Medulla oblongata (tissue), 1 donor: Measurements from ENCODE around the gene CCNYL1.
"Not testable (repeated sequence)": the region's sequence is repeated elsewhere in the genome, so short reads cannot be mapped to it uniquely, and the experiment has no call there.

Experiments
- DNase-seq: peaks from one replicate; pipeline ENCODE4 v3.0.0-alpha.2; 2015; ENCODE audit errors: extremely low spot score

Gene CCNYL1

DNA sequence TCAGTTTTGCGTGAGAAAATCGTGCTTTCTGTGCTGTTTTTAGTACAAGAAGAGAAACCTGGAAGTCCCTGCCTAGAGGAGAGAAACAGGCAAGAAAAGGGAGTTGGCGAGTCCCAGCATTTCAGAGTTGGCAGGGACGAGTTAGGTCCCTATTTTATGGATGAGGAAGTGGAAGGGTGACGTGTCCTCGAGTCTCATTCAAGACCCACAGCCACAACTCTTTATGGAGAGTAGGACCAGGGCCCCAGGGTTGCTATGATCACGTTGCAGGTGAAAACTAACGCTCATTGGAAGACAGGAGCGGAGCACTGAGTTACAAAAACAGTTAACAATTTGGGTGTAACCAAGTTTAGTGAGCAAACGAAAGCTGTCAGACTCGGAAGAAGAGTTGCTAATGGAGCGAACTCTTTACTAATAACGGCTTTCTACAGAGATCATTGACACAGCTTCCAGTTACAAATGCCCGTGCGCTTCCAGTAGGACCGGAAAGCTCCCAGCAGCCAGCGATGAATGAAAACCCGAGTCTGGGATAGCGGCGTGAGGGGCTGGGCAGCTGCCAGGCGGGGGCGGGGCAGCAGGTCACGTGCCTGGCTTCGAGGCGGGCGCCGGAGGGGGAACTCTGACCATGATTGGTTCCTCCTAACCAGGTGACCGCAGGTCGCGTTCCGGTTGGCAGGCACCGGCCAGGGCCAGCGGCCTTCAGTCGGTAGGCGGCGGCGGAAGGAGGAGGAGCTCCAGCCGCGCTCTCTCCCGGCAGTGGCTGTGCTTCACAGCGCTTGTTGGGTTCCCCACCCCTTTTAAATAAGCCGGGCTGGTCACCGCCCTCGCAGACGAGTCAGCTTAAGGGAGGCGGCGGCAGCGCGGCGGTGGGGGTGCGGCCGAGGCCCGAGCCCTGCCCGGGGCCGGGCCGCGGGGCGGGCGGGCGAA, at the start of gene CCNYL1:
TSS of gene CCNYL1 (plus strand) at position 827 of the 927 bp plus-strand sequence. CDS start 257 bp downstream, outside the sequence.
- DNase-seq = peak; percentile 98

DNA sequence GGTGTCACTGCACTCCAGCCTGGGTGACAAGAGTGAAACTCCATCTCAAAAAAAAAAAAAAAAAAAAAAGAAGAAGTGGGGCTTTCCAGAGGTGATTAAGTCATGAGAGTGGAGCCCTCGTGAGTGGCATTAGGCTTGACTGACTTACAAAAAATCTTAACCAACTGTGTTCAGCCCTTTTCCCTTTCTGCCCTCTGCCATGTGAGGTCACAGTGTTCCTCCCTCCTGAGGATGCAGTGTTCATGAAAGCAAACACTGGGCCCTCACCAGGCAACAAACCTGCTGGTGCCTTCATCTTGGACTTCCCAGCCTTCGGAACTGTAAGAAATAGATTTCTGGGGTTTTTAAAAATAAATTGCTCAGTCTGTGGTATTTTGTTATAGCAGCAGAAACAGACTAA, 49.2 kb upstream of the CCNYL1 start:
- no peak for DNase-seq

DNA sequence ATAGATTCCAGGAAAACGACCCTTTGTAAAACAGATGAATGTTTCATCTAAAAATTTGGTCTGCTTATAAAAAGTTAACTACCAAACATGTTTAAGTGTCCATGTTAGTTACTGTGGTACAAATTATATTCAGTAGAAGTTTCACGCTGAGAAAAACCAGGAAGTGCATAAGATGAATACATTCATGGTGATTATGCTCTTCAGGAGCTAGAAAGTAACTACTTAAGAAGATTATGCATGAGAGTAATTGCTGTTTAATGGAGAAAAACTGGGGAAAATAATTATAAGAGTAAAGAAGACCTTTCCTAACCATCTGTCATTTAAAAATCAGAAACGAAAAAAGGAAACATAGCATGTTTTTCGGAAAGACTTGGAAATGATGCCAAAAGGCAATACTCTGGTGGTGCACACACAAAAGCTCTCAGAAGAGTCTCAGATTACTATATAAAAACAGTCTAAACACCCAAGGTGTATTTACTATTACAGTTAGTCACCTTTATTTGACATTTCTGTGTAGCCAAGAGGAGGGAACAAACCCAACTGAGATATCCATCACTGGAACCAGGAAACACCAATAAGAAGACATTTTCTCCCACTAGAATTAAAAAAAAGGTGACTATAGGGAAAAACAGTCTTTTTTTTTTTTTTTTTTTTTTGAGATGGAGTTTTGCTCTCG, 47.4 kb upstream of the CCNYL1 start:
- no peak for DNase-seq

DNA sequence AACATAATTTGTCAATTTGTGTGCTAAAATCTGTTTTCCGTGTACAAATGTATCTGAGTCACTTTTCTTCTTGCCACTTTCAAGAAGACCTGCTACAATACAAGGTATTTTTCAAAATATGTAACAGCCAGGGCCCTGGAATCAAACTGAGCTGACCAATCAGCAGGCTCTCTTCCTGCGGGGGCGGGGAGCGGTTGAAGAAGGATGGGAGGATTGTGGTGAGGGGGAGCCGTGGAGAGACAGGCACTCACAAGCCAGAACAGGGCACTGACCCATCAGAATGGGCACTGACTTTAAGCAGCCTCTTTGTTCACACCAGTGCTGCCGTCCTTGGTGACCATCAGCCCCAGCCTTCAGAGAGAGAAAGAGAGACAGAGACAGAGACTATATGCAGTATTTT, 40.6 kb upstream of the CCNYL1 start:
- no peak for DNase-seq

DNA sequence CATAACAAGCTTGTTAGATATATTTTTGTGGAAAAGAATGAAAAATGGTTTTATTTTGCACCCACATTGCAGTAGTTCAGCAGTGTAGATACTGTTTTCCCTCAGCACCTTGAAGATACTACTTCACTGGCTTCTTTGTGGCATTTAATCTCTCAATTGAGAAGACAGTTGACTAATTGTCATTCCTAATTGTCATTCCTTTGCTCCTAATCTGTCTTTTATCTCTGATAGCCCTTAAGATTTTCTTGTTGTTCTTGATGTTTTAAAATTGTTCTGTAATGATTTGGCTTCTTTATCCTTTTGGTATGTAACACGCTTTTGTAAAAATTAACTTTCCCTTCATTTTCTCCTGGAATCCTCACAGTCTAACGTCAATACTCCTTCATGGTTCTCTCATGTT, 38.0 kb upstream of the CCNYL1 start:
- no peak for DNase-seq

DNA sequence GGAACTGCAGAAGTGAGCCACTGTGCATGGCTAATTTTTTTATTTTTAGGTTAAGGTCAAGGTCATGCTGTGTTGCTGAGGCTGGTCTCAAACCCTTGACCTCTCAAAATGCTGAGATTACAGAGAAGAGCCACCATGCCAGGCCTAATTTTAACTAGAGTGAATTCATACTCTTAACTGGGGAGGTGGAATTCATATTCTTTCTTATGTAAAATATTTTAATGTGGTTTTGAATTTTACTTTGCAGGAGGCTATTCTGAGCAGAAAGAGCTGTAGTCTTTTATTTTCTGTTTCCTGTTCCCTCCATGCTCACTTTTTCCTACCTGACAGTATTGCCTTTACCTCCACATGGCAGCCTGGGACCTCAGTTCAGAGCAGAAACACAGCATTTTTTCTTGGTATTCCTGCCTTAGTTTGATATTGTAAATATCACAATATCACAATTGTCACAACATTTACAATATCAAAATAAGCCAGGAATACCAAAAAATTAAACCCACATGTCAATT, 37.1 kb upstream of the CCNYL1 start:
- DNase-seq = no peak

DNA sequence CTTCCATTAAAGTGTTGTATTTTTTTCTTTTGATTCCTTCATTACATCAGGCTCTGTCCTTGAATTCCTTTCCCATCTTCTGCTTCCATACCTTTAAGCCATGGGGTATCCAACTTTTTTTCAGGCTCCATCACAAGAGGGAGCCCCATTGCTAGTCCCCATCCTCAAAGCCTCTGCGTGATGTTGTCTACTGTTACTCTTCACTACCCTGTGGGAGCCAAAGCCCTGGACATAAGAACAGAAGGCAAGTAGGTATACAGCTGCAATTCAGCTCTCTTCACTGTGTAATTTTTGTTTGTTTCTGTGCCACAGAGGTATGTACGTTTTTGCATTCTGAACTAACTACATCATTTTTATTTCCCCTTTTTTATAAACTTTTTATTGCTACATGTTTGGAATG, 36.6 kb upstream of the CCNYL1 start:
- no peak for DNase-seq

DNA sequence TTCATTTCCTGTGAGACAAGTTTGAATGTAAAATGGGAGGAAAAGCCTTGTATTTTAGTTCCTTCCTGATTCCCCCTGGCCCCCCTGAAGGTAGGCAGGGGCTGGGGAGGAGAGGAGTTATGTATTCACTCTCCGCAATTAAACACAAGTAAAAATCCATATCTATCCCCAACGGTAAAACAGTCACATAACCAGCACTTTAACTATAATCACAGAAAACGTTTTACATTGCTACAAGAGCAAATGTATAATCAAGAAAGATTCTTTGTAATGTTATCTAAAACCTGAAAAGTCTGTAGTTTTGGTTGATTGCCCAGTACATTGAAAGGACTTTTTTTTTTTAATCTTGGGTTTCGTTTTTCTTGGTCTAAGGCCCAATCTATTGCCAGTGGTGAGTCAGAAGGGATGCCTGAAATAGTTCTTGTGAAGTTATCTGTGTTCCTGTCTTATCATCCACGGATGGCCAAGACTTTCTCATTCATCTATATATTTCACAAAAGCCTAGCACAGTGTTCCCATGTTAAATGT, 34.5 kb upstream of the CCNYL1 start:
- DNase-seq = no peak

DNA sequence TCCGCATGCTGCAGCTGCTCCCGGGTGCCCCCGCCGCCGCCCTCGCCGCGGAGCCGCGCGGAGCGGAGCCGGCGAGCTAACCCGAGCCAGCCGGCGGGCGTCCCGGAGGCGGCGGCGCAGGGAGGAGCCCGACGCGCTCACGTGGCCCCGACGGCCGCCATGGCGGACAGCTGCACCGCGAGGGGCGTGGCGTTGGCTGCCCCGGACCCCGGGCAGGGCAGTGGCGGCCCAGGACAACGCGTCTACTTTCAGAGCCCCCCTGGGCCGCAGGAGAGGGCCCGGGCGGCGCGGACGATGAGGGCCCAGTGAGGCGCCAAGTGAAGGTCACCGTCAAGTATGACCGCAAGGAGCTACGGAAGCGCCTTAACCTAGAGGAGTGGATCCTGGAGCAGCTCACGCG, 30.0 kb upstream of the CCNYL1 start:
- DNase-seq = no peak

DNA sequence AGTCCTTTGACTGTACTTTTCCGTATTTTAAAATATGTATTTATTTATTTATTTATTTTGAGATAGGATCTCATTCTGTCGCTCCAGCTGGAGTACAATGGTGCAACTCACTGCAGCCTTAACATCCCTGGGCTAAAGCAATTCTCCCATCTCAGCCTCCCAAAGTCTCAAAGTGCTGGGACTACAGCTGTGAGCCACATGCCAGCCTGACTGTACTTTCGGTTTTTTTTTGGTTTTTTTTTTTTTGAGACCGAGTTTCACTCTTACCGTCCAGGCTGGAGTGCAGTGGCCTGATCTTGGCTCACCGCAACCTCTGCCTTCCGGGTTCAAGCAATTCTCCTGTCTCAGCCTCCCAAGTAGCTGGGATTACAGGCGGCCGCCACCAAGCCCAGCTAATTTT, 28.9 kb upstream of the CCNYL1 start:
- DNase-seq = no peak

DNA sequence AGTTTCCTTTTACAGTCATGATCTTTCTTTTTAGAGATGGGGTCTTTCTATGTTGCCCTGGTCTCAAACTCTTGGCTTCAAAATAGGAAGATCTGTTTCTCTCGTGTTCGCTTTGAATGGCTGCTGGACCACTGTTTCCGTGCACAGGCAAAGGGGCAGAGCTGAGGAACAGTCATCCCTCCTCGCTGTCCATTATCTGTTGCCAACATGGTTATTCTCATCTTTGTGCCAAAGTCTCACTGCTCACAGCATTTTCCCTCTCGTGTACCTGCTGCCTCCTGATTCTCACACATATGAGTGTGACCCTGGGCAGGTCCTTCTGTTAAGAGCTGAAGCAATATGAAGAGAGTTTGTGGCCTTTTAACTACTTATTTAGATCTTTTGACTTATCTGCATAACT, 28.0 kb upstream of the CCNYL1 start:
- no peak for DNase-seq

DNA sequence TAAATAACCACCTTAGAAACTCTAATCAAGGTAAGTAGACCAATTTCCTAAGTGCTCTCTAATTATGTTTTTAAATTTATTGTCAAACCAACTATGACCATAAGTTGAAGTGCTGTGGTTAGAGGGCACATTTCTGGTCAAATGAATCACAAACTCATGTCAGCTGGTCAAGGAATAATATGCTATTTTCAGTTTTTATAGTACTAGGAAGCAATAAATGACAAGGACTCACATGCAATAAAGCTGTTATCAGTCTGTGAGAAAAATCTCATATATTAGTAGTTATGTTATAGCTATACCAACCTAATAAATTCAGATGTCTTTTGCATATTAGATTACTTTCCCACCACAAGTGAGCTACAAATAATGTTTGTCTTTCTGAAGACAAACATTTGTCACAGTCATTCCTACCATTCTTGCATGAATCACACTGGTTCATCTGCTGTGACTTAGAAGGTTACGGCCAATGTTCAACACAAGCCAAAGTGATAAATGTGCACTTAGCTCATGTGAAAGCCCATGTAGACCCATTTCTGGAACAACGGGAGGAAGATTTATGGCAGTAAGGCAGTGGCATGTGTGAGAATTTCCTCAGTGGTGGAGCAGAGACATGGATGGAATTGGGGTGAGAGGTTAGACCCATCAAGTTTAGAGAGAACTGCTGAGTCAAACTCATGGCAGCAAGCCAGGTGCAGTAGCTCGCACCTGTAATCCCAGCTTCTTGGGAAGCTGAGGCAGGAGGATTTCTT, 27.4 kb upstream of the CCNYL1 start:
- DNase-seq = no peak

DNA sequence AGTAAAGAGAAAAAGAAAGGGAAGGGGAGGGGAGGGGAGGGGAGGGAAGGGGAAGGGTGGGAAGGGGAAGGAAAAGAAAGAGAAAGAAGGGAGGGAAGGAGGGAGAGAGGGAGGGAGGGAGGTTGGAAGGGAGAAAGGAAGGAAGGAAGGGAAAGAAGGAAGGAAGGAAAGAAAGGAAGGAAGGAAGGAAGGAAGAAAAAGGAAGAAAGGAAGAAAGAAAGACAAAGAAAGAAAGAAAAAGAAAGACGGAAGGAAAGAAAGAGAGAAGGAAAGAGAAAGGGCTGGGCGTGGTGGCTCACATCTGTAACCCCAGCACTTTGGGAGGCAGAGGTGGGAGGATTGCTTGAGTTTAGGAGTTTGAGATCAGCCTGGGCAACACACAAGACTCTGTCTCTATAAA, 24.6 kb upstream of the CCNYL1 start:
- no peak for DNase-seq

DNA sequence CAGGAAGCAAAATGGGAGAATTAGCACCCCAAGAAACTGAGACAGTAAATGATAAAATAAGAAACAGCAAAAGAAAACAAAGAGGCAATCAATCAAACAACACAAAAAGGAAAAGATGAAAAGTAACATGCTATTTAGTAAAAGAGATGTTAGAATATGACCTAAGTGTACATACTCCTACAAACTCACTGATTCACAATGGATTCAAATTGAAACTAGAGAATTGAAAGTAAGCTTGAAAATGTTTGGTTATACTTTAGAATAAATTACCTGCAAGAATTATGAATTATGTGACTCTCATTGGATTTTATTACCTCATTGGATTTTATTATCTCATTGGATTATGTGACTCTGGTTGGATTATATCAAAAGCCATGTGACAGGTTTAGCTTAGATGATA, 22.8 kb upstream of the CCNYL1 start:
- no peak for DNase-seq

DNA sequence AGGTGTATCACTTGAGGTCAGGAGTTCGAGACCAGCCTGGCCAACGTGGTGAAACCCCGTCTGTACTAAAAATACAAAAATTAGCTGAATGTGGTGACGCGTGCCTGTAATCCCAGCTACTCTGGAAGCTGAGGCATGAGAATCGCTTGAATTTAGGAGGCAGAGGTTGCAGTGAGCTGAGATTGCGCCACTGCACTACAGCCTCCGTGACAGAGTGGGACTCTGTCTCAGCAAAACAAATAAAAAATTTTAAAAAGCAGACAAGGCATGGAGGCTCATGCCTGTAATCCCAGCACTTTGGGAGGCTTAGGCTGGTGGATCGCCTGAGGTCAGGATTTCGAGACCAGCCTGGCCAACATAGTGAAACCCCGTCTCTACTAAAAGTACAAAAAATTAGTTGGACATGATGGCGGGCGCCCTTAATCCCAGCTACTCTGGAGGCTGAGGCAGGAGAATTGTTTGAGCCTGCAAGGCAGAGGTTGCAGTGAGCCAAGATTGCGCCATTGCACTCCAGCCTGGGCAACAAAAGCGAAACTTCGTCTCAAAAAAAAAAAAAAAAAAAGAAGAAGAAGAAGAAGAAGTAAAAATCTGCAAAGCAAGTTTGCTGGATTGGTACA, 20.5 kb upstream of the CCNYL1 start:
- not testable (repeated sequence) for DNase-seq

DNA sequence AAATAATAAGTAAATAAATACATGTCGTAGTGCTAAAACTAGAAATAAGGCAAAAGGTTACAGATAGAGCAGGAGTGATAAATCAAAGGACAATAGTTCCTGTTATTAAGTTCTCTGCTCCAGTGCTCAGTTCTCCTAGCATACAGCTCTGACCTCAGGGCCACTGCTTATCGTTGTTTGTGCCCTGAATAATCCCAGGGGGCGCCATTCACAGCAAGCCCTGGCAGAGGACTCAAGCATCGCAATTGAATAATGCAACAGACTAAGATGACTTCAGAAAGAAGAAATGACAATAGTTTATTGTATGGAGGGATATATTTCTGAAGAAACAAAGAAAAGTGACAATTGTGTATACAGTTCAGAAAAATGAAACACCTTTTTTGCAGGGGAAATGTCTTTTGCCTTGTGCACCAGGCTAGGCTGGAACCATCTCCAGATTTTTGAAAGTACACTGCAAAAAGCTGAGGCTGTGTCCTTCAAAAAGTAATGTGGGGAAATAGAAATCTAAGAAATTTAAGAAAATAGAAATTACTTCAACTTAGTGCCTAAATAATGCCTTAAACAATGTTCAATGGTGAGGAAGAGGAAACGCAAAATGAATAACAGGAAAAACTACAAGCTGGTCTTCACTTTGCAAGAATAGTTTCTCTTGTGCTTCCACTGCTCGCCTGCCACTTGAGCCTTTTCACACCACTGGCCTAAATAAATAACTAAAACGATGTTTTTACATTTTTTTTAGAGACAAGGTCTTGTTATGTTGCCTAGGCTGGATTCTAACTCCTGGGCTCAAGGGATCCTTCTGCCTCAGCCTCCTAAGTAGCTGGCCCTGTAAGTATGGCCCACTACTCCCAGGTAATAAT, 19.0 kb upstream of the CCNYL1 start:
- peak; percentile 64 for DNase-seq

DNA sequence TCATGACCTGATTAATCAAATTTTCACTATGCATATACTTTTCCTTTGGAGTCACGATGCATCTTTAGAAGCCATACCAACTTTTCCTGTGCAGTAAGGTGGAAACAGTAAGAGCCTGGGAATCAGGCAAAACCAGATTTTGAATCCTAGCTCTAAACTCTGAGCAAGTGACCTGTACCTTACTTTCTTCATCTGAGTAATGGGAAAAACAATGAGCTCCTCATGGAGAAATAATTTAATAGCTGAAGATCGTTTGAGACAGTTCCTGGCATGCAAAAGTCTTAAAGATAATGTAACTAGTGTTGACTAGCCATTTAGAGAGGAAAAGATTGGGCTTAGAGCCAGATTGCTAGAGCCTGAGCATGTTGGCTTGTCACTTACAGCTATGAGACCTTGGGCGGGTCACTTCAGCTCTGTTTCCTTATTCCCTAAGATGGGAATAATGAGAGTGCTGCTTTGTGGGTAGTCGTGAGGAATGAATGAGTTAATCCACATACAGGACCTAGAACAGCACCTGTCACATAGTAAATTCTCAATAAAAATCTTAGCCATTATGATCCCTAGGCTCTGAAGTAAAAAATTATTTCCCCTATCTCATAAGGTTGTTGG, 17.7 kb upstream of the CCNYL1 start:
- DNase-seq = no peak

DNA sequence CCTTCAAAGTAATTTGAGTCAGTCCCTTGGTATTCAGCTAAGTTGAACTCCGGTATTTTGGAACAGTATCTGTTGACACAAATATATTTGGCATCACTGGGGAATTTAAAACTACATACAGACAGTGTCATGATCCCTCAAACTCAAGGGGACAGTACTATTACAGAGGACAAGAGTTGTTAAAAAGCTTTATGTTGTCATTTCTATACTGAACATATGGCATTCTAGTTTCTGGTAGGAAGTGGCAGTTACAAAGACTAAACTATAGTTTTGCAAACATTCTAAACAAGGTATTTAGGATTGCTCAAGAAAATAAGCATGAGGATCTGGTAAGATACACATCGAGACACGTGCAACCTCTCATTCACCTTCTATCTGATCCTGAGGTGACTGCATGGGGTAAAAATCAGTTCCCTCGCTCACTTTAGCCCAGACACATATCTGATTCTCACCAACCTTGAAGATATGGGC, 16.6 kb upstream of the CCNYL1 start:
- DNase-seq = no peak

DNA sequence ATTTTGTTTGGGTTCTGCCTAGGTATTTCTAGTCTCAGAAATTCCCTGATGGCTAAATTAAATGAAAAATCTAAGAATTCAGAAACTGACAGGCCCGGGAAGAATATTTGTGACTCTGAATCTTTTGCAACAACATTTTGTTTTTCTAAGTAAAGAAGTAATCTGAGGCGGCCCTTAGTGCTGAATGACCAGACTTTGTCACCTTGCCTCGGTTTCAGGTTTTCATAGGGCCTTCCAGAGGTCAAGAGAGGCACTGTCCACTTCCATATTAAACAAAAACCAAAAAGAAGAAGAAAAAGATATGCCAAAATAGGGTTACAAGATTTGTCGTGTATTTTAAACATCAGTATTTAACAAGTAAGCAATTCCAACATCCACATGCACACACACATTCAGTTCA, 16.1 kb upstream of the CCNYL1 start:
- DNase-seq = no peak

DNA sequence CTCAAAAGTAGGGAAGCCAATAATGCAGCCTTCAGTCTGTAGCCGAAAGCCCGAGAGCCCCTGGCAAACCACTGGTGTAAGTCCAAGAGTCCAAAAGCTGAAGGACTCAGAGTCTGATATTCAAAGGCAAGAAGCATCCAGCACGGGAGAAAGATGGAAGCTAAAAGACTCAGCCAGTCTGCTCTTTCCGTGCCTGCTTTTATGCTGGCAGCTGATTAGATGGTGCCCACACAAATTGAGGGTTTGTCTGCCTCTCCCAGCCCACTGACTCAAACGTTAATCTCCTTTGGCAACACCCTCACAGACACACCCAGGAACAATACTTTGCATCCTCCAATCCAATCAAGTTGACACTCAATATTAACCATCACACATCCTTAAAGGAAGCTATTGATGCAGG, 14.5 kb upstream of the CCNYL1 start:
- DNase-seq = not testable (repeated sequence)
